ENCODE data around the gene ASTL.

The ASTL gene

DNA sequence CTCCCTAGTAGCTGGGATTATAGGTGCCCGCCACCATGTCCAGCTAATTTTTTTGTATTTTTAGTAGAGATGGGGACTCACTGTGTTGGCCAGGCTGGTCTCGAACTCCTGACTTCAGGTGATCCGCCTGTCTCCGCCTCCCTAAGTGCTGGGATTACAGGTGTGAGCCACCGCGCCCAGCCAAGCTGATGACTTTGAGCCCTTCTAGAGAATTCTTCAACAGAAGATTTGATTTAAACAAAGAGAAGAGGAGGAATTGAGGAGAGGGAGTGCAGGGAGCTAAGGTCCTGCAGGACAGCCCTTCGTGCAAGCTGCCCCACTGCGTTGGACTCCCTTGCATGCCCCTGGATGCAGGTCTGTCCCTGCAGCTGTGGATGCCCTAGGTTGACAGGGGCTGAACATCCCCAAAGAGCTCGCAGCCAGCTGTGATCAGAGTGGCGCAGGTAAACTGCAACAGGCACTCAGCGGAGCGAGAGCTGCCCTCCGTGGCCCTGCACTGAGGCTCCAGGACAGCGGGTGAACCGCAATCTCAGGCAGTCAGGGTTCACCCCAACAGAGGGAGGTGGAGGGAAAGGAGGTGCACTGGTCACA is 35.6 kb downstream of the ASTL start:
- in situ Hi-C loops (cut with HindIII; ENCODE audit: low sequenced_read_pairs) = no loop called here

DNA sequence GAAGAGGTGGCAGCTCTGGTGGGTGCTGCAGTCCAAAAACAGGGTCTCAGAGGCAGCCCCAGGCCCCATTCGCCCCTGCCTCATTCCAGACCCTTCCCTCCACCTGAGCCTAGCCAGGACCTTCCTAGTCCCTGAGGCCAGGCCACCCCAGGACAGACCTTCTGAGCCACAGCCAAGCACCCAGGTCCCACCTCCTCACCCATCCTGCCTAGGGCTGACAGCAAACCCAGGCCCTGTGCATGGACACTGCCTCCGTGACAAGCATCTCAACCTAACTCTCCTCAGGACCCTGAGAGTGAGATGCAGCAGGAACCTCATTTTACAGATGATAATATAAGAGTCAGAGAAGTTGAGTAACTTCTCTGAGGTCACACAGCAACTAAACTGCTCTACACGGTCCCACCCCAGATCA is 37.4 kb downstream of the ASTL start:
- in situ Hi-C loops (cut with HindIII; ENCODE audit: low sequenced_read_pairs) = no loop called here

DNA sequence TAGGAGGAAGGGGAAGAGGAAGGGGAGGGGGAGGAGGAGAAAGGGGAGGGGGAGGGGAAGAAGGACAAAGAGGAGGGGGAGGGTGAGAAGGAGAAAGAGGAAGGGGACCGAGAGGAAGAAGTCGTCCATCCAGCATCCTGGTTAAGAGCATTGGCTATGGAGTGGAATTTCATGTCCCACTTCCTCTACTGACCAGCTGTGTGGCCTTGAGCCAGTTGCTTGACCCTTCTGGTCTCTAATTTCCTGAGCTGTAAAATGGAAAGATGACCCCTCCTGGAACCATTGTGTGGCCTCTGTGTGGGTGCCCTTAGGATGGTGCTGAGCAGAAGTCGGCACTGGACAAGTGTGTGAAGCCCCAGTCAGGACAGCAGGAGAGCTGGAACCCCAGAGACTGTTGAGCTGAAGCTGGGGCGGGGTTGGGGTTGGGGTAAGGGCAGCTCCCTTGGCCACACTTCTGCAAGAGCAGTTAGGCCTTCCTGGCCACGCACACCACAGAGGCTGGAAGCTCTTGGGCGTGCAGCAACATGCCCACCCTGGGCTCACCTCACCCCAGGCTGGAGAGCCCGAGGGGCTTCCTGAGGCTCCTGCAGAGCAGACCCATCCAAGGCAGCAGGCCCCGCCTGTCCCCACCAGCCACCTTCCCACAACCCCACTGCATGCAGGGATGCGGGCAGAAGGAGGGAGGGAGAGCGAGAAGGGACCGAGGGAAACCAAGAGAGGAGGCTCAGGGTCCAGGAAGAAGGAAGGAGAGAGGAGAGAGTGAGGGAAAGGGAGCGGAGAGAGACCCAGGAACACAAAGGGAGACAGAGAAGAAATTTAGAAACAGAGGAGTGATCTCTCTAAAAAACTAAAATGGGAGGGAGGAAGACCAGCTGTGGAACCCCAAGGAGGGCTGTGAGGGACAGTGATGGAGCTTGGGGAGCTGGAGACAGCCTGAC is 38.2 kb downstream of the ASTL start:
- in situ Hi-C loops (cut with HindIII; ENCODE audit: low sequenced_read_pairs) = no loop called here

DNA sequence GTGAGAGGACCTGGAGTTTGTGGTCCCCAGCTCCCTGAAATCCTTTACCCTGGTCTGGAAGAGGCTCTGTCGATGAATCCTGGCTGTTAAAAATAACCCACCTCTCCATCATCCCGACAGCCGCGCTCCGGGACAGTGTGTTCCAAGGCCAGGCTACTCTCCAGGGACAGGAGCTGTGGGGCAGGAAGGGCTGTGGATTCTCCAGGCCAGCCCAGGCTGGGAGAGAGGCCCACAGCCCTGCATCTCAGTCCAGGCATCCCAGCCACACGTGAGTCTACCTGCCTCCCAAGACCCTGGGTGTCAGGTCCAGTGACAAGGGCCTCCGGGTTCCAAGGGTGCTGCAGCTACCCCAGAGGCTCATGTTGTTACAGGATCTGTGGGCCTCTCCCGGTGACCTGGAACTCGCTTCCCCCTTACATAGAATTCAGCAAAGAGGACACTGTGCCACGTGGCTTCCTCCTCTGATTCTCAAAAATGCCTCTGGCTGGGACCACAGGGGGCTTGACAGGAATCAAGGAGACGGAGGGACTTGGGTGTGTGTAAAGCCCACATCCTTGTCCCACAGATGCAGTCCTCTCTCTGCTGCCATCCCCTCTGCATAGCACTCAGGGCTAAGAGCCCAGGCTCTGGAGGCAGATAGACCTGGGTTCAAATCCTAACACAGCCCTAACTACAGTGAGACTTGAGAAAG is 39.3 kb downstream of the ASTL start:
- in situ Hi-C loops (cut with HindIII; ENCODE audit: low sequenced_read_pairs) = no loop called here

DNA sequence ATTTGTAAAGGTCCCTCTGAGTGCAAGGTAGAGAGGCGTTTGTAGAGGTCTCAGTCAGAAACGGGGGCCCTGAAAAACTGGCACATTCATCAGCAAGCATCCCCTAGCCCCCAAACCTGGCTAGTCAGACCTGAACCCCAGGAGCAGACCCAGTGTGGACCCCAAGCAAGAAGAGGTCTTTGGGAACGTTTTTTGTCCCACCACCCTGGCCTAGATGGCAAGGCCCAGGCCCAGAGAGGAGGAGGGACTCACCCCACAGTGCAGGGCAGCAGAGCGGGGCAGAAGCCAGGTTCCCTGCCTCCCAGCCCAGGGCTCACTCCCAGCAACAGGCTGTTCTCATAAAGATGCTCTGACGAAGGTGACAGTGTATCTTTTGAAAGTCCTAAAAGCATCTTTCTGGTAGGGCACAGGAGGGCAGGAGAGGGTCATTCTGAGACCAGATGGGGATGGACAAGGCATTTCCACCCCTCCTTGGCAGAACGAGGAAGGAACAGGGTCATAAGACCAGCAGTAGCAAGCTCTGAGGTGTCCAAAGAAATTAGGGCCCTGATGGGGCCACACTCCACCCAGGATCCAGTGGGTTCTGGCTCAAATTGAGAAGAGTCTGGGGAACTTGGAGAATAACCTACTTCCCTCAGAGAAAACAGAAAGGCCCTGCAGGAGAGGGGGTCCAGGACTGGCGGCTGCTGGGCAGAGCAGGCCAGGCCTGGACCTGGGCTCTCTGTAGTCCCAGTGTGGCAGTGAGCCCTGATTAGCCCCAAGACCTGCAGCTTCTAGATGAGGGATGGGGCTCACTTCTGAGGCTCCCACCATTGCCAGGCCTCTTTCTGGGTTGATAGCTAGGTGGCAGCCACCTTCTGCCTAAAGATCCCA is 40.1 kb downstream of the ASTL start:
- in situ Hi-C loops (cut with HindIII; ENCODE audit: low sequenced_read_pairs) = no loop called here

DNA sequence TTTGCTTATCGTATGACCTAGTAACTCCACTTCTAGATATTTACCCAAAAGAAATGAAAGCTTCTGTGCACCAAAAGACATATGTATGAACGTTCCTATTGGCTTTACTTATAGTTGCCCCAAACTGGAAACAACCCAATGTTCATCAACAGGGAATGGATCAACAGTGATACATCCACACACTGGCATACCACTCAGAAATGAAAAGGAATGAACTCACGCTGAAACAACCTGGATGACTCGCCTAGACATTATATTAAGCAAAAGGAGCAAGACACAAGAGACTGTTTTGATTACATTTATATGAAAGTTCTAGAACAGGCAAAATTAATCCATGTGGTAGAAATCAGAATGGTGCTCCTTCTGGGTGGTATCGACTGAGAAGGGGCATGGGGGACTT is 40.9 kb downstream of the ASTL start:
- in situ Hi-C loops (cut with HindIII; ENCODE audit: low sequenced_read_pairs) = no loop called here

DNA sequence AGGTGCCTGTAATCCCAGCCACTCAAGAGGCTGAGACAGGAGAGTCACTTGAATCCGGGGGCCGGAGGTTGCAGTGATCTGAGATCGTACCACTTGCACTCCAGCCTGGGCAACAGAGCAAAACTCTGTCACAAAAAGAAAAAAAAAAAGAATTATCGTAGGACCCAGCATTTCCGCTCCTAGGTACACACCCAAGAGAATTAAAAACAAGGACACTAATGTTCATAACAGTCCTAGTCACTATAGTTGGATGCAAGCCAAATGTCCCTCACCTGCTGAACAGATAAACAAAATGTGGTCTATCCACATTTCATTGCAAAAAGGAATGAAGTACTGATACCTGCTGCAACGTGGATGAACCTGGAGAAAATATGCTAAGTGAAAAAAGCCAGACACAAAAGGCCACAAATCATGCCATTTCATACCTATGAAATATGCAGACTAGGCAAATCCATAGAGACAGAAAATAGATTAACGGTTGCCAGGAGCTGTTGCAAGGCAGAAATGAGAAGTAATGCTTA is 43.1 kb downstream of the ASTL start:
- in situ Hi-C loops (cut with HindIII; ENCODE audit: low sequenced_read_pairs) = no loop called here

DNA sequence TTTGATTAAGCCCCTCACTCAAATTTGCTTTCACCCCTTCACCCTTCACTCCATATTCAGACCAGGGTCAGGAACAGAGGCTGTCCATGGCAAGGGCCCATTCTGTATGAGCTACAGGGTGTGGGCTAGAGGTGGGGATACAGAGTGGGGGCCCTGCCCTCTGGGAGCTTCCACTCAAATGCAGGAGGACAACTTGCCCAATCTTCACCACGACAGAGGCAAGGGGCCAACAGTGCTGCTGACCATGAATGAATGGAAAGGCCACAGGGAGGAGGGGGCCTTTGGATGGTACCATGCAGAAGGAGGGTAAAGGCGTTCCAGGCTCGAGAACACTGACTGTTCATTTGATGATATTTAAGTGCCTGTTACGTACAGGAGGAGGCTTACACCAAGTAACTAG is 44.8 kb downstream of the ASTL start:
- in situ Hi-C loops (cut with HindIII; ENCODE audit: low sequenced_read_pairs) = no loop called here

DNA sequence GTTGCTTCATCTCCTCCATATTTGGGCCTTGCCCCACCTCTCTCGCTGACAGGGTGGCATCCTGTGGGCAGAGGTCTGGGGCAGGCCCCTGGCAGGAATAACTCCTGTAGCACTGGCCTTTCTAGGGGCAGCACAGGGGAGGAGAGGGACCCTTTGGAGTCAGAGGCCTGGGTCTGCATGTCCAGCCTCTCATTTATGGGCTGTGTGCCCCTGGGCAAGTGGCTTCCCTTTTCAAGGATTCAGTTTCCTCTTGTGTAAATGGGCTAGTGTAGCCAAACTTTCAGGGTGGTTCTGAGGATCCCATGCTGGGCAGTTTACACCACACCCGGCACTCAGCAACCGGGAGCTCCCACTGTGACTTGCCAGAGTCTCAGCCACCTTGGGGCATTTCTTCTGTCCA is 45.4 kb downstream of the ASTL start:
- in situ Hi-C loops (cut with HindIII; ENCODE audit: low sequenced_read_pairs) = no loop called here

DNA sequence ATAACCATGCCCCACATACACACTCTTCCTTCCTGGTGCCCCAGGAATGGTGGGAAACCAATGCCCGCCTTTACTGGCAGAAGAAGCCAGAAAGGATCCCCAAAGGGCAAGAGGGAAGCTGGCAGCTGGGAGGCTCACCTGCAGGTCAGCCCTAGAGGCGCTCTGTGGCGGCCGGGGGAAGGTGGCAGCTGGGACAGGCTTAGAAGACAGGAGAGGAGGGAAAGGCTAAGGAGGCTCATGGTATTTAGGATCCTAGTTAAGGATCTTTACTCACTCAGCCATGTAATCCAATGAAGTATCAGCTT is 45.8 kb downstream of the ASTL start:
- in situ Hi-C loops (cut with HindIII; ENCODE audit: low sequenced_read_pairs) = no loop called here

DNA sequence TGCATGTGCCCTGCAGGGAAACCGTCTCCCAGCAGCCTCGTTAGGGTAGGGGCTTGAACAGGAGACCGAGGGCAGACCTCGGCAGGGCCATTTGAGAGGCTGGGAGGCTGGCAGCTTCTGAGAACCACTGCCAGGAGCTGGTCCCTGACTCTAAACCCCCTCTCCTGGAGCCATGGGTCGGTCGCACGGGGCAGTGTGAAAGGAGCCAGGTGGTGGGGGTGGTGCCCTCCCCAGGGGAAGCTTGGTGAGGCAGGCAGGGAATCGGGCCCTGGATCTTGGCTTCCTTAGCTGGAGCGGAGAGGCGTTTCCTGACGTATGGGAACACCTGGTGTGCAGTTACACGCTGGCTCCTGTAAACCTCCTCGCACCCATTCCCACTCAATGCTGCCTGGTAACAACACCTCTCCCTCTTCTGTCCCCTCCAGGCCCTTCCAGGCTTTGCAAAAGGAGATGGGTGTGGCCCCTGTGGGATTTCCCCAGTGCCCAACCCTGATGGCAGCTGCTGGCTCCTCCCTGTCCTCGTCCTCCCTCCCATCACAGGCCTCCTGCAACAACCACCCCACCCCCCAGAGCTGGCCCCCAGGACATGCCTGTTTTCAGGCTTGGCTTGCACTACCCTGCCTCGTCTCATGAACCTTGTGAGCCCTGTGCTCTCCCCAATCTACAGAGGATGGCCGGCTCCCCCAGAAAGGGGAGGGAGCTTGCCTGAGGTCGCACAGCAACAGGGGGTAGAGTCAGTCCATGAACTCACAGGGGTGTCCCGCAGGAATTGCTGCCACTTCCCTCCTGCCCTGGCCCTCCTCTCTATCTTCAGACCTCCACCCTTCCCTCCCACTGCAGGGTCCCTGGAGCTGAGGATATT is 46.4 kb downstream of the ASTL start:
- in situ Hi-C loops (cut with HindIII; ENCODE audit: low sequenced_read_pairs) = no loop called here

DNA sequence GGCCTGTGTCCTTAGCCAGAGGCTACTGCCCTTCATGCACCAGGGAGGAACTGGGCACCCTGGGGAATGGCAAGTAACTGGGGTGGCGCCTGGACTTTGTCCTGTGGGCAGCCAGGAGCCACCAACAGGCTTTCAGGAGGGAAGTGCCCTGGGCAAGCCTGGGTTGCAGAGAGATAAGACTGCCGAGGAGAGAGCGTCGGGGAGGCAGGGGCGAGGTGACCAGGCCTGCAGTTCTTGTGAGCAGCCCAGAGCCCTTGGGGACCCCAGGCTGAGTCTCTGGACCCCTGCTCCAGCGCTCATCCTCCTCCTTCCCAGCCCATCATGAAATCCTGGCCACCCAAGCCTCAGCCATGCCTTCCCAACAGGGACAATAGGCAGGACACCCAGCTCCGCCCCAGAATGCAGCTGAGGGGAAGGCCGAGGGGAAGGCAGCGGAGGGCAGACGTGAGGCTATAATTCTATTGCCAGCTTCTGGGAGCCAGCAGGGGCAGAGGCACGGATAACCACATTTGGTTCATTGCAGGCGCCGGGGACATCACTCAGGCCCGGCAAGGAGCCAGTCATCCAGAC is 47.1 kb downstream of the ASTL start:
- in situ Hi-C loops (cut with HindIII; ENCODE audit: low sequenced_read_pairs) = no loop called here

DNA sequence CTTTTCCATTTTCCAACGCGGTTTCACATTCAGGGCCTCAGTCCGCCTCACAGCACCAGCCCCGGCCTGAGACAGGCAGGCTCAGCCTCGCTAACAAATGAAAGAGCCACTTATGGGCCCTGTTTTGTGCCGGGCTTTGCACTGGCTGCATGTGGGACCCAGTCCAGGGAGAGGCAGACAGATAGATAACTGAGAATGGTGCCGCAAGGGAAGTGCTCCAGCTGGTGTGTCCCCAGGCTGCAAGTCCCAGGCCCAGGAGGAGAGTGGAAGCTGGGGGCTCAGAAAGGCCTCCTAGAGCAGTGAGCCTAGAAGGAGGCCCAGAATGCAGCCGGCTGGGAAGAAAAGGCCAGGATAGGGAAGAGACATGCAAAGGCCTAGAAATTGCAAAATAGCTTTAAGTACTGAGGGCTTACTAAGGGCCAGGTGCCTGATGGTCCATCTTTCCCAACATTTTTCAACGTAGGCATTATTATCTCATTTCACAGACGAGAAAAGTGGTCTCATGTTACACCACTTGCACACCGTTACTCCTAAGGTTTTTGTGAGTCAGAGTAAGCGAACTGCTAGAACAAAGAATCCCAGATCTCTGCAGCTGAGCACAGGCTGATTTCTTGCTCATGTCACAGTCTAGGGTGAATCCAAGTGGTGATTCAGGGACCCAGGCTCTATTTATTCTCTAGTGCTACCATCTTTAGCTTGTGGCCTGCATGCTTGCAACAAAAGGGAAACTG is 47.9 kb downstream of the ASTL start:
- in situ Hi-C loops (cut with HindIII; ENCODE audit: low sequenced_read_pairs) = no loop called here

DNA sequence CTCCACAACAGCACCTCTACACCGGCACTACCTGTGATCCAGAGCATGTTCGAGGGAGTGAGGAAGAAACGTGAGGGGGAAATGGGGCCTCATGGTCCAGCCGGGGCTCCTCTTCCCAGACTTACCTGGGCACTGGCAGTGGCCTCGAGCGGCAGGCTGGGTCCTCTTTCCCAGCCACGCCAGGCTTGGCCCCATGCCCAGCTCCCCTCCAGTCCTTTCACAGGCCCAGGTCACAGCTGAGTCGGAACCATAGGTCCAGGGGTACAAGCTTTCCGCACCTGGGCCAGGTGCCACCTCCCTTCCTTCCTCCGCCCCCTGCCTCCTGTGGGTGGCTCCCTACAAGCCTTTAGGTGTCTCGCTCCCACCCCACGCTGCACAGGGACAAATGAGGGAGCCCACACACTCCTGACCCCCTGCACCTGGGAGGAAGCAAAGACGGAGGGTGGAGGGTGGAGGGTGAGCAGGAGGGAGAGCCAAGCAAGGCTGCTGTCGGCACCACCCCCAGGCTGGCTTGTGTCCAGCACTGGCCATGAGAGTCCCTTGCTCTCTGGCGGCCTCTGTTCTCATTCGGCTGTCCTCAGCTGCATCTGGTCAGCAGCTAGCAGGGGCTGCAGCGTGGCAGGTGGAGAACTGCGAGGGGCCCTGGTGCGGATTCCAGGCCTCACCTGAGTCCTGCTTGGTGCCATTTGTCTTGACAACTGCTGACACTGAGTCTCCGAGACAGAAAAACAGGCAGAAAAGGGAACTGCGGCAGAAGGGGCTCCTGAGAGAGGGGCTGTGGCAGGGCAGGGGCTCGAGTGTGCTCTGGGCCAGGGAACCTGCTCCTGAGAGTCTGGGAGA is 48.7 kb downstream of the ASTL start:
- in situ Hi-C loops (cut with HindIII; ENCODE audit: low sequenced_read_pairs) = no loop called here

DNA sequence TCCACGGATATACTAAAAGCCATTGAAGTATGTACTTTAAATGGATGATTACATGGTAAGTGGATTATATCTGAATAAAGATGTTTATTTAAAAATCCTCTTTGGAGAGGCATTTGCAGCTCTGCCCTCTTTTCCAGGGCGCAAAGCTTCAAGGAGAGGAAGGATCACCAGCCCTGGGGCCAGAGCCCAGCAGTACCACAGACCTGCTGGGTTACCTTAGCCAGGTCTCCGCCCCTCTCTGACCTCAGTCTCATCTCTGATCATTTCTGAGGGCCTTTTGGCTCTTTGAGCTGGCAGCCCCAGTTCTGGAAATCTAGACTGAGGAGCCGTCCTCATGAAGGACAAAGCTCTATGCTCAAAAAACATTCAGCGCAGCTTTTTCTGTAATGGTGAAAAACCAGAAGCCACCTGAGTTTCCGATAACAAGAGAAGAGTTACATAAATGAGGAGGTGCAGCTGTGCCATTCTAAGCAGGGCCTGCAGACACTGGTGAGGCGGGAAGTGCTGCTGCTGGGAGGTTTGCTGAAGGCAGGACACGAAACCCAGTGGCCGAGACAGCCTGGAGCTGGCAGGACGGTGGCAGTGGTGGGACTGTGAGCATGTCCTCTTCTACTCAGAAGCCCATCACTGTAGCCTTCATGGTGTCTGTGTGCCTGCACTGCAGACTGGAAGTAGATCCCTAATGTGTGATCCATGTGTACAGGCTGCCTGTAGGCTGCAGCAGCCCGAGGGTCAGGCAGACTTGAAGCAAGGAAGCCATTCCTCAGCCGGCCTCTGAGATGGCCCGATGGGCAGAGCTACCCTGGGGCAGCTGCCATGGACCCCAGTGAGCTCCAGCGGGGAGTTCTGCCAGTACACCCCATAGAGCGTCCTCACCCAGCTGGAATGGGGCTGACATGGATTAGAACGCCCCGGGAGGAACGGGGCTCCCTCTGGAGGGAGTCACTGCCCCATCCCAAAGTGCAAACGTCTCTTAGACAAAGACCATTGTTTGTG is 49.7 kb downstream of the ASTL start:
- in situ Hi-C loops (cut with HindIII; ENCODE audit: low sequenced_read_pairs) = no loop called here

DNA sequence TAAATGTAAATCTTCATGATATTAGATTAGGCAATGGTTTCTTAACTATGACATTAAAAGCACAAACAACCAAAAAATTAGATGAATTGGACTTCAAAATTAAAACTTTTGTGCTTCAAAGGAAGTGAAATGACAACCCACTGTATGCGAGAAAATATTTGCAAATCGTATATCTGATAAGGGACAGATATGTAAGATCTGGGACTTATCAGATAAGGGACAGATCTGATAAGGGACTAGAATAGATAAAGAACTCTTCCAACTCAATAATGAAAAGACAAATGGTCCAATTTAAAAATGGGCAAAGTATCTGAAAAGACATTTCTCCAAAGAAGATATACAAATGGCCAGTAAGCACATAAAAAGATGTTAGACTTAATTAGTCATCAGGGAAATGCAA is 51.2 kb downstream of the ASTL start:
- in situ Hi-C loops (cut with HindIII; ENCODE audit: low sequenced_read_pairs) = no loop called here

Data from DLD1 (cell line).